Measurements from ENCODE around the gene CD83.

The CD83 gene

DNA sequence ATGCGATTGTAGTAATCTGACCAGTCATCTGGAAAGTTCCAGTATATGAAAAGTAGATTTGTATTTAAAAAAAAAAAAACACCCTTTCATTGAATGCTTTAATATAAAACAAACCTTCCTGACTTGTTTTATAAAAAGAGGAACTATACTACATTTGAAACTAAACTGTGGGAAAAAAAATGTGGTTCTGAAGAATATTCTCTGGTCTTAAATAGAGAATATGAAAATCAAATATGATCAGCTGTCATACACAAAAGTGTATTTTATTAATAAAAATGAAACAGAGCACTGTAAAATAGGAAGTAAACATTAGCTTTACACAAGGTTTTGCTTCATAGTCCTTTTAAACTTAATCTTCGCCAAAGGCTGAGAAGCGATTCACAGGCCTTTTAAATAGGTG lies 25.3 kb upstream of the CD83 start:
- DNase-seq: peak; percentile 79

GRCh38 chr6:14092838-14093789 lies 24.5 kb upstream of the CD83 start:
- DNase-seq: peak; percentile 25

GRCh38 chr6:14094721-14095120 lies 22.9 kb upstream of the CD83 start:
- no peak for DNase-seq

GRCh38 chr6:14095437-14095836 lies 22.1 kb upstream of the CD83 start:
- peak; percentile 55 for DNase-seq

GRCh38 chr6:14100138-14100537 lies 17.4 kb upstream of the CD83 start:
- DNase-seq: peak; percentile 84

DNA sequence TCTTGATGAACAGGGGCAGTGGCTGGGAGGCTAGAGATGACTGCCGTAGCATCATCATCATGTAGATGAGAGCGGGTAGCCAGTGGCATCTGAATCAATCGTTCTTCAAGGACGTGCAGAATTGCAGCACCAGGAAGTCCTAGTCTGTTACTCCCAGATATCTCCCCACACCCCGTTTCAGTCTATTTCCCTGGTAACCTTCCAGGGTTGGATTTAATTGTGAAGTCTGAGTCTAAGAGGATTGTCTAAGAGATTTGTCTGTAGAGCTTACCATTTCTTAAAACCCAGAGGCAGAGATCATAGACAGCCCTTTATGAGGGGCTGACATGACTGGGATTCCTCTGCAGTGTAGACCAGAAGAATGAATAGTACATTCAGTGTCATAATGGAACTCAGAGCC lies 16.6 kb upstream of the CD83 start:
- no peak for DNase-seq

DNA sequence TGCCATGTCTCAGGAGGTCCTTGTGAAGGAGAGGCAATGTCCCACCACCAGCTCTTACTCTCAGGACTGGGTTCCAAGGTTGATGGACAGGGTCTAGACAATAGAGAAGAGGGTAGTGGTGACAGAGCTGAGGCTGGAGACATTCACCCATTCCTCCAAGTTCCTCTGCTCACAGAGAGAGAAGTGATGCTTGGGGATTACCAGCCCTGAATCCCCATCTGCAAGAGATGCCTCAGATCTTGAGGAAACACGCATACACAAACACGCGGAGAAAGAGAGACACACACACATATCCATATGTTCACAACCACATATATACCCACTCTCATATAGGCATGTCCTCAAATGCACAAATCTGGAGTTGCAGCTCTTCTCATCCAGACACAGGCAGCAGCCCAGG lies 15.2 kb upstream of the CD83 start:
- peak; percentile 22 for DNase-seq

DNA sequence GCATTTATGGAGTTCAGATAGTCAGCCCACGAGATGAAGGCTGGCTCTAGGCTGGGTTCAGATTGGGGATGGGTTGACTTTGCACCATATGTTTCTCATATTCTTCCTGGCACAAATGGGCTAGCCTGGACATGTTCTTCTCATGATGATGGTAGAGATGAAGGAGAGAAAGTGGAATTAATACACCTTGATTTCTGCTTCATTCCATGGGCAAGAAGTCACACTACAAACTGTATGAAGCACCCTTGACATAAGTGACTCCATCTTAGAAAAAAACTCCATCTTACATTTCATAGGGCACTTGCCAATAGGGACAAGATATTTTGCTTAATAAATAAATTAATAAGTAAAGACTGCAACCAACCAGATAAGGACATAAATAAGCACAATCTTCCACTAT lies 12.0 kb upstream of the CD83 start:
- no peak for DNase-seq

DNA sequence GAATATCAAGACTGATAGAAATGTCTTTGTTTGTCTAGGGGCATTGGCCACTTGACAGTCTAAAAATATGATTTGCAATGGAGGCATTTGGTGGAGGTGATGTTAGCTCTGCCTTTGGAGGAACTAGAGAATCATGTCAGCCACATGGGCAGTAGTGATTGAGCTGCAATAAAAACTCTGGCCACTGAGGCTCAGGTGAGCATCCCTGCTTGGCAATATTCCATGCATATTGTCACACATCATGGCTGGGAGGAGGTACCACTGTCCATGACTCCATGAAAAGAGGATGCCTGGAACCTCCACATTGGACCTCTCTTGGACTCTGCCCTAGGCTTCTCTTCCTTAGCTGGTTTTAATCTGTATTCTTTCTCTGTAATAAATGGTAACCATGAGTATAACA lies 10.6 kb upstream of the CD83 start:
- DNase-seq: no peak

- peak; percentile 31 for DNase-seq
Observed at GRCh38 chr6:14107711-14108494, 9.7 kb upstream of the CD83 start.

DNA sequence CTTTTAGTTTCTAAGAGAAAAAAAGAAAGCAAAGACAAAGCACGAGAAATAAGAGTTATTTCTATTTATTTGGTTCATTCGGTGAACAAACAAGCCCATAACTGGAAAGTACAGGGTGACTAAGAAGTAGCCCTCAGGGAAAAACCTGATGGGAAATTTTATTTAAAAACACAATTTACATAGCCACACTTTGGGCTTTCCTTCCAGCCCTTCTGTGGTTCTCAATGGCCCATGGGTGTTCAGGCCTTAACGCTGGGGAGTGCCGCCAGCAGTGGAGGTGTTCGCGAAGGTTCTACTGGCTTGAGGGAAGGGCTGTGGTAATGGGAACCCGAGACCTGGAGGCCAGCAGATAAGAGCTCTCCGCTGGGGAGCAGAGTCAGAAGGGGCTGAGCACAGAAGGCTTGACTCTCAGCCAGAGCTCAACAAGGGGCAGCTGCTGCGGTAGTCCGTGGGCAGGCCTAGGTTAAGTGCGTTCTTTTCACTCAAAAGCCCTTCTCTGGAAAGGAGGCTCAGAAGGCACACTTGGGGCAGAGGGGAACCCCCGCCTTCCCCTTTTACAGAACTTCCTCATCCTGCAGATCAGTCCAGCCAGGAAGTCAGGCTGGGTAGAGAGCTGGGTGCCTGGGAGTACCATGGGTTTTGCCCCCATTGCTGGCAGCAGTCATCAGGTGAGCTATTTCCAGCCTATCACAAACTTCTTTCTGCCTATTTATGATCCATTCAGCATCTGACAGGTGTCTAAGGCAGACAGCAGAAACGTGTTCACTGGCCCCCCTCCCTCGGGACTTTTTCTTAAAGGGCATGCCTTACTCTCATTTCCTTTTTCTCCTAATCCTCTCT lies 8.8 kb upstream of the CD83 start:
- peak; percentile 95 for DNase-seq

- DNase-seq: no peak
Observed at GRCh38 chr6:14109411-14109826, 8.2 kb upstream of the CD83 start.

DNA sequence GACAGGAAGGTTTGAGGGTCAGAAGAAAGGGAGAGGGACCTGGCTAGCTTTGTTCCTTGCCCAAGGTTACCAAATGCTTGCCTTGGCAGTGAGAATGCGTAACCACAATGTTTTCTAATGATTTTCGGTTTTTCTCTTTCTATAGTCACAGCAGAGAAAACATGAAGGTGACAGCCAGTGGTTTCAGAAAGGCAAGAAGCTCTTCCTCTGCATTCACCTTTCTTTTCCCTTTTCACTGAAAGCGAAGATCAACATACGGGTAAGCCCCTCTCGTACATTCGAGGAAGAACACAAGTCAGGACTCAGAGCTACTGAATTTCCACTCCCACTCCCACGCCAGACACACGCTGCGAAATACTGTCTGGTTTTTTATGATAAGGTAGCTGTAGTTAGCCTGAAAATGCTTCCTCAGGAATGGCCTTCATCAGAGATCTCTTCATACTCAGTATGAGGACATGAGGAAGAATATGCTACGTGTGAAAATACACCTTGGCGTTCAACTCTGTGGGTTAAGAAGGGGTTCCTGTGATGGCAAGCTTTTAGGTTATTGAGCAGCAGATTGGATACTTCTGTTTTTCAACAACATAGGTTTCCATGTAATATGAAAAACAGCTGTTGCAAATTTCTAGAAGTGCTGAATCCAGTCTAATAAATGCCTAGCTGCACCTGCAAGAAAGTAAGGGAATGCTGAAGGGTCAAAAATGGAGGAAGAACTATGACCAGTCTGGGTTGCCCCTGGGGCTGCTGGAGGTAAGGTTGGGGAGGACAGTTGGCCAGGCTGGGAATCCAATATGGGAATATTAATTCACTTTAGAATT lies 7.4 kb upstream of the CD83 start:
- DNase-seq: no peak

GRCh38 chr6:14113976-14114375 lies 3.6 kb upstream of the CD83 start:
- DNase-seq: peak; percentile 92

GRCh38 chr6:14118091-14118439 lies 493 bp downstream of the CD83 start:
- no peak for DNase-seq

DNA sequence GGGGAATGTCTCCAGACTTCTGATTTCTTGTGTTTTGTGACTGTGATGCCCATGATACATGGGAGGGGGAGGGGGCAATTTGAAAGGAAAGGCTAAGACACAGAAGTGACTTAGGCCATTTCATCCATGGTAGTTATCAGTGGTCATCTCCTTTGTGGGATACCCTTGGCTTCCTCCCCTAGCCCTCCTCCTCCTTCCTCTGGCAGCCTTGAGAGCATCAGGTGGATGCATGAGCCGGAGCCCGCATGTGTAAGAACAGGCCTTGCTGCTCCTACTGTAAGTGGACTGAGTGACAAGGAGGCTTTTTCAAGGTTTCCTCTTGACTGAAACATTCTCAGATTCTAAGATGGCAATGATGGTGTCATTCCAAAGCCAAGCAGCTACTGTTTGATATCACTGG lies 874 bp downstream of the CD83 start:
- peak; percentile 46 for DNase-seq

DNA sequence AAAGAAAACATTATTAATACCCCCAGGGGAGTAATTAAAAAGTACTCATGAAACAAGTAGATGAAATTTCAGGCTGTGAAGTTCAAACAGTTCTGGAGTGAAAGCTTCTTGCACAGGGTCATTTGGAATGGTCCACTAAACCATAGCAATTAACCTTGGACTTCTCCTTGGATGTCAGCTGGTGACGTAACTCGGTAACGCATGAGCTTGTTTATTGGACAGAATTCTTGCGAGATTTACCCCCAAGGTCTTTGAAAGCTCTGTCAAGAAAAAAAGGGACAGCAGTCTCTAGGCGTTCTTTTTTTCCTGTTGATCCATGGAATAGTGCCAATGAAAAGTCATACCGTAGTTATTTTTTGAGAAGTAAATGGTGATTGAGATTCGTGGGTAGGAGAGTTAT lies 2.2 kb downstream of the CD83 start:
- DNase-seq: peak; percentile 77

GRCh38 chr6:14120546-14120945 lies 3.0 kb downstream of the CD83 start:
- no peak for DNase-seq

DNA sequence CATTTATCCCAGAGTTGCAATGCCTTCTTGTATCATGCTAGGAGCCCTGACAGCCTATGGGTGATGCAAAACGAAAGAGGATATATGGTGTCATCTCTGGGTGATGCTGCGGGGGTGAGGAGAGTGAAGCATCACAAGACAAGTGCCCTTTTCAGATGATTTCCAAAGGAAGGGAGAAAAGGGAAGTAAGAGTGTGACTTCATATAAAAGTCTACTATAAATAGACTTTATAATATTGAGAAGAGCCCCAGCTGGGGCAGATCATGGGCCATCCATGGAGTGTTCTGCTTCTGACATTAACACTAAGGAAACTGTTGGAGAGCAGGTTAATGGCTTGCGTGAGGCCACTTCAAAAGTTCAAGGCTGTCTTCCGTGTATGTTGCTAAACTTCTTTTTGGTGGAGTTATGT lies 4.4 kb downstream of the CD83 start:
- peak; percentile 99 for DNase-seq

GRCh38 chr6:14123386-14124111 lies 6.0 kb downstream of the CD83 start:
- DNase-seq: peak; percentile 97

DNA sequence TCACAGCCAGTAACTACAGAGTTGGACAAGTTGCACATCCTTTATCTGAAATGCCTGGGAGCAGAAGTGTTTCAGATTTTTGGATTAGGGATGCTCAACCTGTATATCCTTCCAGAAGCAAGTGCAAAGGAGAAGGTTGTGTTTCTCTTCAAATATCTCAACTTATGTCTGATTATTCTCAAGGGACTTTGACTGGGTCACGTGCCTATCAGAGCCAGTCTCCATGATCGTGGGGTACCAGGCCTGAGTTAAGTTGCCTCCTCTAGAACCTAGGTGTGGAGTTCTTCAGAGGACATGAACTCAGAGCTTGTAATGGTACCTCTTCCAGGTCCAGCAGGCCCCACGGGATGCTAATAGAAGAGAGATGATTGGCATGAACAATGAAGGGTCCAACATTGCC lies 7.8 kb downstream of the CD83 start:
- DNase-seq: no peak

- DNase-seq: peak; percentile 22
Observed at GRCh38 chr6:14126191-14126590, 8.6 kb downstream of the CD83 start.

Measured in inflammatory macrophage treated with lipopolysaccharide for 4 hours (primary cell).